Stimulated activated naive CD4-positive, alpha-beta T cell (primary cell): ENCODE data around the gene CACNA2D3.

ENCODE experiments used
- DNase-seq, 6 experiments: peaks; one replicate each; lab custom pipeline; 2025; lab: John Stamatoyannopoulos, UW

Gene CACNA2D3

GRCh38 chr3:54374214-54374852 is 252.0 kb downstream of the CACNA2D3 start:
- no peak for DNase-seq

- no peak for DNase-seq
Measured at GRCh38 chr3:54376142-54376807, 253.9 kb downstream of the CACNA2D3 start.

GRCh38 chr3:54376939-54377578 is 254.7 kb downstream of the CACNA2D3 start:
- no peak for DNase-seq

- no peak for DNase-seq
Measured at GRCh38 chr3:54378184-54378583, 255.8 kb downstream of the CACNA2D3 start.

- DNase-seq: no peak
Measured at GRCh38 chr3:54384279-54384678, 261.9 kb downstream of the CACNA2D3 start.

- DNase-seq: no peak
Measured at GRCh38 chr3:54390582-54390981, 268.2 kb downstream of the CACNA2D3 start.

- no peak for DNase-seq
Measured at GRCh38 chr3:54393150-54393549, 270.8 kb downstream of the CACNA2D3 start.

GRCh38 chr3:54408328-54408727 is 286.0 kb downstream of the CACNA2D3 start:
- DNase-seq: no peak

GRCh38 chr3:54421943-54422342 is 299.6 kb downstream of the CACNA2D3 start:
- no peak for DNase-seq

- DNase-seq: no peak
Measured at GRCh38 chr3:54424292-54424691, 301.9 kb downstream of the CACNA2D3 start.

- no peak for DNase-seq
Measured at GRCh38 chr3:54426381-54426780, 304.0 kb downstream of the CACNA2D3 start.

- DNase-seq: no peak
Measured at GRCh38 chr3:54427501-54427900, 305.1 kb downstream of the CACNA2D3 start.

- peak in 2 of 6 experiments; percentile 1 to 3 for DNase-seq
Measured at GRCh38 chr3:54427941-54428871, 305.9 kb downstream of the CACNA2D3 start.

GRCh38 chr3:54432975-54433374 is 310.6 kb downstream of the CACNA2D3 start:
- no peak for DNase-seq

GRCh38 chr3:54433846-54434245 is 311.5 kb downstream of the CACNA2D3 start:
- DNase-seq: no peak

- no peak for DNase-seq
Measured at GRCh38 chr3:54434756-54435155, 312.4 kb downstream of the CACNA2D3 start.

GRCh38 chr3:54437271-54437670 is 314.9 kb downstream of the CACNA2D3 start:
- no peak for DNase-seq

GRCh38 chr3:54443561-54444161 is 321.3 kb downstream of the CACNA2D3 start:
- no peak for DNase-seq

GRCh38 chr3:54445630-54446029 is 323.3 kb downstream of the CACNA2D3 start:
- no peak for DNase-seq

GRCh38 chr3:54447427-54447826 is 325.1 kb downstream of the CACNA2D3 start:
- DNase-seq: no peak

GRCh38 chr3:54454806-54455205 is 332.5 kb downstream of the CACNA2D3 start:
- no peak for DNase-seq

GRCh38 chr3:54458357-54458756 is 336.0 kb downstream of the CACNA2D3 start:
- no peak for DNase-seq
